COLO829 (cell line): ENCODE data around the gene CYGB.
A peak's percentile ranks its signal among the peaks of the same experiment; 100 is the strongest.
"Not testable (repeated sequence)": the region's sequence is repeated elsewhere in the genome, so short reads cannot be mapped to it uniquely, and the experiment has no call there.

Experiments
- DNase-seq: peaks from one replicate; pipeline ENCODE4 v3.0.0; 2012; ENCODE audit warnings: low spot score

Gene CYGB

GRCh38 chr17:76567634-76568432 is 30.3 kb upstream of the CYGB start:
- DNase-seq = no peak

- DNase-seq = no peak
These were observed 29.5 kb upstream of the CYGB start for GRCh38 chr17:76566988-76567431.

- DNase-seq = no peak
These were observed 29.1 kb upstream of the CYGB start for GRCh38 chr17:76566613-76566943.

GRCh38 chr17:76565728-76566612 is 28.5 kb upstream of the CYGB start:
- no peak for DNase-seq

GRCh38 chr17:76564991-76565727 is 27.6 kb upstream of the CYGB start:
- not testable (repeated sequence) for DNase-seq

GRCh38 chr17:76563359-76563758 is 25.9 kb upstream of the CYGB start:
- not testable (repeated sequence) for DNase-seq

- DNase-seq = peak; percentile 68
These were observed 25.2 kb upstream of the CYGB start for GRCh38 chr17:76562734-76563148.

- DNase-seq = peak; percentile 55
These were observed 24.3 kb upstream of the CYGB start for GRCh38 chr17:76561799-76562268.

- DNase-seq = no peak
These were observed 23.8 kb upstream of the CYGB start for GRCh38 chr17:76561332-76561731.

GRCh38 chr17:76560877-76561221 is 23.3 kb upstream of the CYGB start:
- DNase-seq = no peak

- no peak for DNase-seq
These were observed 22.7 kb upstream of the CYGB start for GRCh38 chr17:76560036-76560876.

GRCh38 chr17:76559460-76559859 is 22.0 kb upstream of the CYGB start:
- DNase-seq = not testable (repeated sequence)

GRCh38 chr17:76558198-76559095 is 20.9 kb upstream of the CYGB start:
- DNase-seq = no peak

- DNase-seq = peak; percentile 77
These were observed 20.1 kb upstream of the CYGB start for GRCh38 chr17:76557368-76558197.

GRCh38 chr17:76556765-76557367 is 19.4 kb upstream of the CYGB start:
- no peak for DNase-seq

- DNase-seq = peak; percentile 48
These were observed 16.6 kb upstream of the CYGB start for GRCh38 chr17:76554131-76554530.

GRCh38 chr17:76553178-76553908 is 15.8 kb upstream of the CYGB start:
- DNase-seq = no peak

GRCh38 chr17:76551685-76552084 is 14.2 kb upstream of the CYGB start:
- no peak for DNase-seq
